Gastroesophageal sphincter (tissue), 3 donors: ENCODE measurements around the gene FES.

Experiments used
- POLR2AphosphoS5 ChIP-seq: sonication (generic); formaldehyde crosslinking; IDR thresholded peaks from one replicate; pipeline ENCODE4 v1.6.1; 2017; ENCODE audit warnings: antibody characterized with exemption
- TF ChIP-seq, protein P1 (sequence below), 4 experiments: fragments of 200-600 bp in 2 of 4; fragments of 450-650 bp in 2 of 4; sonication (generic) in 1 of 4; IDR thresholded peaks; one replicate each; pipeline ENCODE4 v1.5.1; 2017 to 2019; ENCODE audit warnings: antibody characterized with exemption in 4 of 4, mild to moderate bottlenecking in 2 of 4, moderate library complexity in 2 of 4

DNA sequence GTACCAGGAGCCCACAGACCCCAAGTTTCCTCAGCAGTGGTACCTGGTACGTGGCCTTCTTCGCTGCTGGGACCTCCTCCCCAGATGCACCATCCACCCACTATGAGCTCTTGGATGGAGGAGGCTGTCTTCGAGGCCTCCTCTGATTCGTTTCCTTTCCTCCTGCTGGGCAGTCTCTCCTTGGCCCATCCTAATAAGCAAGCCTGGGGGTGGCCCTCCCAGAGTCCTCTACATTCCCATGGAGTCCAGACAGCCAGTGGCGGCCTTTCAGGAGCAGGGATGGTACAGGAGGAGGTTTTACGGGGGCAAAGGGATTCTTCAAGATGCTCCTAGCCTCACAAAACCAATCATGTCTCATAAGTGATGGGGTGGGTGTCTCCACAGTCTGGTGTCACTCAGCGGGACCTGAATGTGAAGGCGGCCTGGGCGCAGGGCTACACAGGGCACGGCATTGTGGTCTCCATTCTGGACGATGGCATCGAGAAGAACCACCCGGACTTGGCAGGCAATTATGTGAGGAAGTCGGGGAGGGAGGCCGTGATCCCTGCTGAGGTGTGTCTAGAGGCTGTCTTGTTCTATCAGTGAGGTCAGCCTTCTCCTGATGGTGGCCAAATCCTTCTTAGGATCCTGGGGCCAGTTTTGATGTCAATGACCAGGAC, 7.7 kb upstream of the FES start:
- TF ChIP-seq, protein P1, sequence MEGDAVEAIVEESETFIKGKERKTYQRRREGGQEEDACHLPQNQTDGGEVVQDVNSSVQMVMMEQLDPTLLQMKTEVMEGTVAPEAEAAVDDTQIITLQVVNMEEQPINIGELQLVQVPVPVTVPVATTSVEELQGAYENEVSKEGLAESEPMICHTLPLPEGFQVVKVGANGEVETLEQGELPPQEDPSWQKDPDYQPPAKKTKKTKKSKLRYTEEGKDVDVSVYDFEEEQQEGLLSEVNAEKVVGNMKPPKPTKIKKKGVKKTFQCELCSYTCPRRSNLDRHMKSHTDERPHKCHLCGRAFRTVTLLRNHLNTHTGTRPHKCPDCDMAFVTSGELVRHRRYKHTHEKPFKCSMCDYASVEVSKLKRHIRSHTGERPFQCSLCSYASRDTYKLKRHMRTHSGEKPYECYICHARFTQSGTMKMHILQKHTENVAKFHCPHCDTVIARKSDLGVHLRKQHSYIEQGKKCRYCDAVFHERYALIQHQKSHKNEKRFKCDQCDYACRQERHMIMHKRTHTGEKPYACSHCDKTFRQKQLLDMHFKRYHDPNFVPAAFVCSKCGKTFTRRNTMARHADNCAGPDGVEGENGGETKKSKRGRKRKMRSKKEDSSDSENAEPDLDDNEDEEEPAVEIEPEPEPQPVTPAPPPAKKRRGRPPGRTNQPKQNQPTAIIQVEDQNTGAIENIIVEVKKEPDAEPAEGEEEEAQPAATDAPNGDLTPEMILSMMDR (IDR thresholded peaks at IDR 0.05), result no peak
- TF ChIP-seq POLR2AphosphoS5, result no peak
